ENCODE results near the gene SS18L1. TPM values are rescaled to one million over a fixed set of nuclear protein-coding genes. Genes with fewer than 3 reads are reported as not detected.

Gene SS18L1
- total and polyA plus RNA-seq, 2 experiments from 2014 or later = 6.5 to 32.6 TPM

GRCh38 chr20:62155428-62156253 is 12.1 kb downstream of the SS18L1 start:
- H4K20me1 ChIP-seq (replicated peaks; ENCODE audit: insufficient read depth) = peaks cover 27% of the 10 kb centered on the region
- H3K27ac Mint-ChIP-seq = peak overlapping the region; percentile 29

More at GRCh38 chr20:62155428-62156253, 12.1 kb downstream of the SS18L1 start:
- no peaks in the 10 kb centered on the region; the same call in 1 of the 2 replicates for H3K36me3 ChIP-seq (ENCODE audit: insufficient read depth)
- DNase-seq (ENCODE audit: low spot score) (peak; percentile 32), ATAC-seq (peak; percentile 21)
- no peak overlapping the region for H2AFZ ChIP-seq
- H3K79me2 ChIP-seq (replicated peaks; ENCODE audit: insufficient read depth) = peaks cover 79% of the 10 kb centered on the region
- peaks cover 9% of the 10 kb centered on the region for H3K27me3 Mint-ChIP-seq (ENCODE audit: insufficient read depth, low read depth, poor library complexity)
- no peaks in the 10 kb centered on the region for H3K9me2 ChIP-seq (ENCODE audit: insufficient read depth)
- H3K27me3 ChIP-seq (ENCODE audit: insufficient read depth) = no peaks in the 10 kb centered on the region
- H3K4me2 ChIP-seq = peak overlapping the region; percentile 64
- peaks cover 10% of the 10 kb centered on the region; the same call in 1 of the 2 replicates for H3F3A ChIP-seq (replicated peaks; ENCODE audit: low read depth)
- peaks cover 23% of the 10 kb centered on the region for H3K4me1 ChIP-seq (ENCODE audit: insufficient read depth)
- no peak overlapping the region; the same call in 1 of the 2 replicates for H3K4me3 ChIP-seq
- H3K36me3 Mint-ChIP-seq (ENCODE audit: low read depth) = peaks cover 42% of the 10 kb centered on the region
- H3K27ac ChIP-seq (ENCODE audit: low read depth) = peak overlapping the region; percentile 87
- H3K9me3 Mint-ChIP-seq = peaks cover 7% of the 10 kb centered on the region; the same call in 2 of the 3 replicates
- H3K4me1 Mint-ChIP-seq = peaks cover 37% of the 10 kb centered on the region
- TF ChIP-seq ZNF114 (CRISPR knock-in tag; IDR thresholded peaks at IDR 0.05) (no peak), ZNF331 (CRISPR knock-in tag; IDR thresholded peaks at IDR 0.05; ENCODE audit: low read depth) (no peak), STAT1 (IDR thresholded peaks at IDR 0.05; ENCODE audit: unreplicated experiment) (no peak), ETS1 (IDR thresholded peaks at IDR 0.05) (no peak), REST (IDR thresholded peaks at IDR 0.05; ENCODE audit: unreplicated experiment) (no peak), ZNF462 (CRISPR knock-in tag; IDR thresholded peaks at IDR 0.05) (no peak), EZH2phosphoT487 (IDR thresholded peaks at IDR 0.05; ENCODE audit: unreplicated experiment) (no peak), POLR2AphosphoS5 (IDR thresholded peaks at IDR 0.05; ENCODE audit: low read depth) (no peak), JUNB (IDR thresholded peaks at IDR 0.05; ENCODE audit: unreplicated experiment) (no peak), NANOG (IDR thresholded peaks at IDR 0.05; ENCODE audit: borderline replicate concordance) (no peak), CREB1 (CRISPR knock-in tag; IDR thresholded peaks at IDR 0.05; ENCODE audit: low read depth) (no peak), CTCF (conservative IDR thresholded peaks at IDR 0.05; ENCODE audit: low read depth in 2 of 2) (no peak), EZH2 (IDR thresholded peaks at IDR 0.05; ENCODE audit: low read depth, unreplicated experiment) (no peak)
- H3K4me3 Mint-ChIP-seq = peak overlapping the region; percentile 29; the same call in 1 of the 3 replicates
